WTC11 (cell line): ENCODE results near the gene HIPK2. TPM values are rescaled to one million over a fixed set of nuclear protein-coding genes. Genes with fewer than 3 reads are reported as not detected.

ENCODE experiments used
- ATAC-seq: fragments of 200-7000 bp; cut with Tn5 transposase; 2 replicates; pipeline ENCODE4 v1.10.0; 2021; ENCODE audit warnings: mild to moderate bottlenecking, moderate library complexity
- CTCF ChIA-PET: fragments of 300-600 bp; sonication (Branson Sonifier 250); formaldehyde crosslinking; loops from one replicate; lab custom pipeline; 2021; ENCODE audit warnings: antibody characterized with exemption; lab: Charles Lee
- POLR2A ChIA-PET: fragments of 350-600 bp; sonication (Branson Sonifier 250); formaldehyde crosslinking; loops from one replicate; lab custom pipeline; 2021; ENCODE audit warnings: antibody characterized with exemption; lab: Charles Lee
- DNase-seq: peaks from one replicate; pipeline ENCODE4 v3.0.0; 2021; ENCODE audit warnings: low spot score
- H3K27ac Mint-ChIP-seq: 2 replicates; pipeline ENCODE4 v1.8.0; 2021; ENCODE audit warnings: mixed read lengths
- H3K27me3 Mint-ChIP-seq: 2 replicates; pipeline ENCODE4 v1.8.0; 2021; ENCODE audit warnings: low read depth, mild to moderate bottlenecking, moderate library complexity, mixed read lengths
- H3K36me3 Mint-ChIP-seq: 2 replicates; pipeline ENCODE4 v1.8.0; 2021; ENCODE audit warnings: mixed read lengths
- H3K4me1 Mint-ChIP-seq: 2 replicates; pipeline ENCODE4 v1.8.0; 2022; ENCODE audit warnings: mixed read lengths
- H3K4me3 Mint-ChIP-seq: 2 replicates; pipeline ENCODE4 v1.8.0; 2021; ENCODE audit warnings: mild to moderate bottlenecking, moderate library complexity, mixed read lengths
- H3K9me3 Mint-ChIP-seq: 2 replicates; pipeline ENCODE4 v1.8.0; 2021; ENCODE audit warnings: mixed read lengths
- AFF4 ChIP-seq: sonication (generic); formaldehyde crosslinking; IDR thresholded peaks from 2 replicates; pipeline ENCODE4 v1.8.1; 2023; ENCODE audit warnings: mild to moderate bottlenecking, missing genetic modification reagents, borderline replicate concordance
- ARID4B ChIP-seq: sonication (generic); formaldehyde crosslinking; IDR thresholded peaks from 2 replicates; pipeline ENCODE4 v1.8.0; 2023; ENCODE audit warnings: missing genetic modification reagents, mild to moderate bottlenecking, borderline replicate concordance
- ATF1 ChIP-seq: sonication (generic); formaldehyde crosslinking; IDR thresholded peaks from 2 replicates; pipeline ENCODE4 v1.8.1; 2023; ENCODE audit warnings: mild to moderate bottlenecking, moderate library complexity, missing genetic modification reagents
- ELF4 ChIP-seq: sonication (generic); formaldehyde crosslinking; IDR thresholded peaks from 2 replicates; pipeline ENCODE4 v1.8.1; 2022; ENCODE audit warnings: low read depth, mild to moderate bottlenecking, moderate library complexity, missing genetic modification reagents
- EMX1 ChIP-seq: fragments of 250-450 bp; sonication (Bioruptor Pico); IDR thresholded peaks from 2 replicates; pipeline ENCODE4 v1.8.0; 2021; ENCODE audit warnings: mild to moderate bottlenecking
- FOXP1 ChIP-seq: sonication (generic); formaldehyde crosslinking; IDR thresholded peaks from 2 replicates; pipeline ENCODE4 v1.8.0; 2022; ENCODE audit warnings: missing genetic modification reagents, mild to moderate bottlenecking, moderate library complexity, borderline replicate concordance
- HMGXB4 ChIP-seq: sonication (generic); formaldehyde crosslinking; IDR thresholded peaks from 2 replicates; pipeline ENCODE4 v1.8.1; 2023; ENCODE audit warnings: mild to moderate bottlenecking, moderate library complexity, missing genetic modification reagents
- IRF2 ChIP-seq: sonication (generic); formaldehyde crosslinking; IDR thresholded peaks from 2 replicates; pipeline ENCODE4 v1.8.0; 2022; ENCODE audit warnings: low read depth, missing genetic modification reagents, borderline replicate concordance
- JAZF1 ChIP-seq: fragments of 250-450 bp; sonication (Bioruptor Pico); IDR thresholded peaks from 2 replicates; pipeline ENCODE4 v1.9.0; 2021; ENCODE audit warnings: moderate library complexity, mild to moderate bottlenecking, inconsistent platforms
- KAT7 ChIP-seq: sonication (generic); formaldehyde crosslinking; IDR thresholded peaks from 2 replicates; pipeline ENCODE4 v1.8.1; 2023; ENCODE audit warnings: missing genetic modification reagents, mild to moderate bottlenecking, borderline replicate concordance
- MXD4 ChIP-seq: fragments of 250-450 bp; sonication (Bioruptor Pico); IDR thresholded peaks from 2 replicates; pipeline ENCODE4 v1.8.0; 2021; ENCODE audit warnings: mild to moderate bottlenecking, moderate library complexity, borderline replicate concordance
- ZNF281 ChIP-seq: sonication (generic); formaldehyde crosslinking; IDR thresholded peaks from 2 replicates; pipeline ENCODE4 v1.8.0; 2023; ENCODE audit warnings: mild to moderate bottlenecking, missing genetic modification reagents
- ZNF396 ChIP-seq: fragments of 250-450 bp; sonication (Bioruptor Pico); IDR thresholded peaks from 2 replicates; pipeline ENCODE4 v1.8.0; 2021; ENCODE audit warnings: mild to moderate bottlenecking, moderate library complexity, borderline replicate concordance
- total RNA-seq: library from RNA; stranded (reverse); gene quantifications from 3 replicates; pipeline ENCODE4 v1.2.3, GENCODE V29; 2021
- TF ChIP-seq, protein P1 (sequence below): sonication (generic); formaldehyde crosslinking; IDR thresholded peaks from 2 replicates; pipeline ENCODE4 v1.8.1; 2023; ENCODE audit warnings: mild to moderate bottlenecking, missing genetic modification reagents
- TF ChIP-seq, protein P2 (sequence below): sonication (generic); formaldehyde crosslinking; IDR thresholded peaks from 2 replicates; pipeline ENCODE4 v1.8.1; 2023; ENCODE audit warnings: mild to moderate bottlenecking, missing genetic modification reagents, moderate library complexity
- TF ChIP-seq, protein P3 (sequence below): sonication (generic); formaldehyde crosslinking; IDR thresholded peaks from 2 replicates; pipeline ENCODE4 v1.8.1; 2022; ENCODE audit warnings: mild to moderate bottlenecking, missing genetic modification reagents, moderate library complexity, borderline replicate concordance
- TF ChIP-seq, protein P4 (sequence below): sonication (generic); formaldehyde crosslinking; IDR thresholded peaks from 2 replicates; pipeline ENCODE4 v1.8.1; 2022; ENCODE audit warnings: mild to moderate bottlenecking, moderate library complexity, missing genetic modification reagents

The HIPK2 gene
- total RNA-seq, 1 experiment from 2014 or later, result 25.3 TPM

DNA sequence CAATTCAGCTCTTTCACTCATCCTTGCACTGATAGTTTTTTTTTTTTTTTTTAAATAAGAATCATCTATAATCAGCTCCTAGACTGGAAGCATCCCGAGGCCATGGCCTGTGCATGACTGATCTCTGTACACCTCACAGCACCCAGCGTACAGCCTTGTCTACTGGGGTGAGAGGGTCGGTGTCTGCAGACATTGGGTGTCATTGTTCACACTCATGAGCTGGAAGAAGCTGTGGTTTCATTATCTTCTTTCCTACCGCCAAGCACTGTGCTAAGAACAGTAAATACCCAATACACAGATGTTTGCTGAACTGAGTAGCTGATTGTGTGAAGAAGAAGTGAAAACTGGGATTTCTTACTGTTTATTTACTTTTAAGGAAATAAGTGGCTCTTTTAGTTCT is 130.7 kb downstream of the HIPK2 start:
- Mint-ChIP-seq H3K36me3 (no peaks in the 10 kb centered on the region), H3K9me3 (no peaks in the 10 kb centered on the region), H3K27me3 (no peaks in the 10 kb centered on the region), H3K4me3 (no peak overlapping the region), H3K4me1 (peaks cover 37% of the 10 kb centered on the region), H3K27ac (no peak overlapping the region)
- TF ChIP-seq ZNF281 (CRISPR knock-in tag), result no peak
- no peak for TF ChIP-seq ELF4 (CRISPR knock-in tag)
- TF ChIP-seq HMGXB4 (CRISPR knock-in tag), result no peak
- TF ChIP-seq MXD4 (CRISPR knock-in tag), result no peak
- TF ChIP-seq JAZF1 (CRISPR knock-in tag), result no peak
- TF ChIP-seq AFF4 (CRISPR knock-in tag), result no peak
- no peak for TF ChIP-seq EMX1
- no peak for TF ChIP-seq FOXP1 (CRISPR knock-in tag)
- TF ChIP-seq, protein P1, sequence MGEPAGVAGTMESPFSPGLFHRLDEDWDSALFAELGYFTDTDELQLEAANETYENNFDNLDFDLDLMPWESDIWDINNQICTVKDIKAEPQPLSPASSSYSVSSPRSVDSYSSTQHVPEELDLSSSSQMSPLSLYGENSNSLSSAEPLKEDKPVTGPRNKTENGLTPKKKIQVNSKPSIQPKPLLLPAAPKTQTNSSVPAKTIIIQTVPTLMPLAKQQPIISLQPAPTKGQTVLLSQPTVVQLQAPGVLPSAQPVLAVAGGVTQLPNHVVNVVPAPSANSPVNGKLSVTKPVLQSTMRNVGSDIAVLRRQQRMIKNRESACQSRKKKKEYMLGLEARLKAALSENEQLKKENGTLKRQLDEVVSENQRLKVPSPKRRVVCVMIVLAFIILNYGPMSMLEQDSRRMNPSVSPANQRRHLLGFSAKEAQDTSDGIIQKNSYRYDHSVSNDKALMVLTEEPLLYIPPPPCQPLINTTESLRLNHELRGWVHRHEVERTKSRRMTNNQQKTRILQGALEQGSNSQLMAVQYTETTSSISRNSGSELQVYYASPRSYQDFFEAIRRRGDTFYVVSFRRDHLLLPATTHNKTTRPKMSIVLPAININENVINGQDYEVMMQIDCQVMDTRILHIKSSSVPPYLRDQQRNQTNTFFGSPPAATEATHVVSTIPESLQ, result no peak
- TF ChIP-seq ARID4B, result no peak
- no peak for TF ChIP-seq ZNF396 (CRISPR knock-in tag)
- TF ChIP-seq, protein P2, sequence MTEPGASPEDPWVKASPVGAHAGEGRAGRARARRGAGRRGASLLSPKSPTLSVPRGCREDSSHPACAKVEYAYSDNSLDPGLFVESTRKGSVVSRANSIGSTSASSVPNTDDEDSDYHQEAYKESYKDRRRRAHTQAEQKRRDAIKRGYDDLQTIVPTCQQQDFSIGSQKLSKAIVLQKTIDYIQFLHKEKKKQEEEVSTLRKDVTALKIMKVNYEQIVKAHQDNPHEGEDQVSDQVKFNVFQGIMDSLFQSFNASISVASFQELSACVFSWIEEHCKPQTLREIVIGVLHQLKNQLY, result no peak
- TF ChIP-seq, protein P3, sequence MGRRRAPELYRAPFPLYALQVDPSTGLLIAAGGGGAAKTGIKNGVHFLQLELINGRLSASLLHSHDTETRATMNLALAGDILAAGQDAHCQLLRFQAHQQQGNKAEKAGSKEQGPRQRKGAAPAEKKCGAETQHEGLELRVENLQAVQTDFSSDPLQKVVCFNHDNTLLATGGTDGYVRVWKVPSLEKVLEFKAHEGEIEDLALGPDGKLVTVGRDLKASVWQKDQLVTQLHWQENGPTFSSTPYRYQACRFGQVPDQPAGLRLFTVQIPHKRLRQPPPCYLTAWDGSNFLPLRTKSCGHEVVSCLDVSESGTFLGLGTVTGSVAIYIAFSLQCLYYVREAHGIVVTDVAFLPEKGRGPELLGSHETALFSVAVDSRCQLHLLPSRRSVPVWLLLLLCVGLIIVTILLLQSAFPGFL (CRISPR knock-in tag), result no peak
- no peak for TF ChIP-seq KAT7 (CRISPR knock-in tag)
- TF ChIP-seq IRF2, result no peak
- TF ChIP-seq, protein P4, sequence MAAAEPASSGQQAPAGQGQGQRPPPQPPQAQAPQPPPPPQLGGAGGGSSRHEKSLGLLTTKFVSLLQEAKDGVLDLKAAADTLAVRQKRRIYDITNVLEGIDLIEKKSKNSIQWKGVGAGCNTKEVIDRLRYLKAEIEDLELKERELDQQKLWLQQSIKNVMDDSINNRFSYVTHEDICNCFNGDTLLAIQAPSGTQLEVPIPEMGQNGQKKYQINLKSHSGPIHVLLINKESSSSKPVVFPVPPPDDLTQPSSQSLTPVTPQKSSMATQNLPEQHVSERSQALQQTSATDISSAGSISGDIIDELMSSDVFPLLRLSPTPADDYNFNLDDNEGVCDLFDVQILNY, result no peak
- no peak for TF ChIP-seq ATF1 (CRISPR knock-in tag)
- ChIA-PET CTCF (interaction anchor here (0.6 to 4.2 kb wide), 20 partner anchors 12 to 359 kb away, joined by 3 to 51 read pairs (median 7); no protein-coding TSS in a partner anchor), POLR2A (interaction anchor here (0.6 to 0.7 kb wide), 2 partner anchors 19 to 80 kb away, joined by 3 read pairs; no protein-coding TSS in a partner anchor)
- ATAC-seq (no peak), DNase-seq (no peak)
